ENCODE data around the gene CCT6A.

Gene CCT6A

DNA sequence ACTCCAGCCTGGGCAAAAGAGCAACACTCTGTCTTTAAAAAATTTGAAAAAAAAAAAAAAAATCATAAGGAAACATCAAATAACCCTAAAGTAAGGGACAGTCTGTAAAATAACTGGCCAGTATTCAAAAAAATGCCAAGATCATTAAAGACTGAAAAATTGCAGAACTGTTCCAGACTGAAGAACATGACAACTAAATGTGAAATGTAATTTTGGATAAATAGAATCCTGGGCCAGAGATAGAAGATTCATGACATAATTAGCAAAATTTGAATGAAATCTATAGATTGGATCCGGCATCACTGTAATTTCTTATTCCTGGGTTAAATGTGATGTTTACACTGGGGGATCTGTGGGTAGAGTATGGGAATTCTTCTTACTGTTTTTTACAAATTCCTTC lies 3.3 kb upstream of the CCT6A start:
- TF ChIP-seq CTCF (conservative IDR thresholded peaks at IDR 0.05): no peak
- H3K27ac ChIP-seq: peak overlapping the region; percentile 95

- H3K27ac ChIP-seq: peak overlapping the region; percentile 95
Observed at GRCh38 chr7:56048763-56049162, 2.8 kb upstream of the CCT6A start.

DNA sequence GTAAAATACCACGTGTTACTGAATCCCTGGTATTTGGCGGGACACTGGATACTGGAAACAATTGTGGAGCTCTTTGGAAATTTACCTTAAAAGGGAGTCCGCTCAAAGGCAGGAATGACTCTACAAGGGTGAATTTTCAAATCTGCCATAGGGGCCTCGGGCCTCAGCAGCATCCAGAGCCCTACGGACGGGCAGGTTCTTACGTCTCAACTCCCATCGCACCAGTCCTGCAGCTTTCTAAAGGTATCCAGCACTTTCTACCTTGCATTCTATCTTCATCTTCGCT lies 569 bp upstream of the CCT6A start:
- H3K27ac ChIP-seq: peak overlapping the region; percentile 95
- no peak for TF ChIP-seq CTCF (conservative IDR thresholded peaks at IDR 0.05)

More at GRCh38 chr7:56048763-56049162, 2.8 kb upstream of the CCT6A start:
- peak; percentile 27 for TF ChIP-seq CTCF (conservative IDR thresholded peaks at IDR 0.05)

- TF ChIP-seq CTCF (conservative IDR thresholded peaks at IDR 0.05): no peak
- H3K27ac ChIP-seq: peak overlapping the region; percentile 95; the same call in 1 of the 2 replicates
Observed at GRCh38 chr7:56053379-56053778, 1.8 kb downstream of the CCT6A start.

DNA sequence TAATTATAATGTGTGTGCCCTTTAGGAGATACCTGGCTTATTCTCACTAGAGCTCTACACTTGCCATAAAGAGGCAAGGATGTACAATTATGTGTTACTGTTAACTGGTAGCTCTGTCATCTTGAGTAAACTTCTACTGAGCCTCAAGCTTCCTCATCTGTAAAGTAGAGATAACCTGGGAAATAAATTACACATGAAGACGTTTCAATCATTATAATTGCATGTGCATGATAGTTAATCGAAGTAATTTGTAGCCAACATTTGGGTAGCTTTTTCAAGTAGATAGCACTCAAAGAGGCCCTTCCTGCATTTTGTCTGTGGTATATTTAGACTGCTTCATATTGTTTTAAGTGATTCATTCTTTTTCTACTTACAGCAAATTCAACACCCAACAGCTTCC lies 2.4 kb downstream of the CCT6A start:
- H3K27ac ChIP-seq: peak overlapping the region; percentile 95; the same call in 1 of the 2 replicates
- no peak for TF ChIP-seq CTCF (conservative IDR thresholded peaks at IDR 0.05)

- TF ChIP-seq CTCF (conservative IDR thresholded peaks at IDR 0.05): no peak
- peak overlapping the region; percentile 96 for H3K27ac ChIP-seq
Observed at GRCh38 chr7:56062382-56062781, 10.8 kb downstream of the CCT6A start.

- H3K27ac ChIP-seq: peak overlapping the region; percentile 96
- TF ChIP-seq CTCF (conservative IDR thresholded peaks at IDR 0.05): no peak
Observed at GRCh38 chr7:56063500-56063881, 11.9 kb downstream of the CCT6A start.
